T-cell (primary cell): ENCODE measurements around the gene SDK2. TPM values are rescaled to one million over a fixed set of nuclear protein-coding genes. Genes with fewer than 3 reads are reported as not detected.
A peak's percentile ranks its signal among the peaks of the same experiment; 100 is the strongest.

Source experiments
- ATAC-seq, 4 experiments: fragments of 200-7000 bp in 3 of 4; fragments of 150-1000 bp in 1 of 4; cut with Tn5 transposase; replicated peaks in 1 of 4; 1 replicate in 3 of 4; 2 replicates in 1 of 4; pipeline ENCODE4 v1.10.0; 2021; ENCODE audit warnings: moderate library complexity in 3 of 4, mild to moderate bottlenecking in 2 of 4, moderate number of reproducible peaks in 1 of 4
- CTCF ChIA-PET, 2 donors: fragments of 300-600 bp; sonication (Branson Sonifier 250); formaldehyde crosslinking; loops; one replicate each; lab custom pipeline; 2022; ENCODE audit warnings: antibody characterized with exemption in 2 of 2; lab: Charles Lee
- POLR2A ChIA-PET, 2 donors: fragments of 300-600 bp; sonication (Branson Sonifier 250); formaldehyde crosslinking; loops; one replicate each; lab custom pipeline; 2022; ENCODE audit warnings: antibody characterized with exemption in 2 of 2; lab: Charles Lee
- DNase-seq, 35 experiments: peaks; one replicate each; pipeline versions ENCODE4 v3.0.0 to v3.0.0-alpha.2; 2013 to 2023
- H3K27ac ChIP-seq: one replicate; pipeline ENCODE4 v1.5.1; 2013; ENCODE audit warnings: low read length
- H3K27me3 ChIP-seq, 2 experiments: replicated peaks in 1 of 2; 1 replicate in 1 of 2; 2 replicates in 1 of 2; pipeline versions ENCODE4 v1.6.1 to v1.7.0; 2013; ENCODE audit warnings: low read length in 1 of 2, mixed read lengths in 1 of 2; ENCODE audit not compliant: control insufficient read depth in 2 of 2, insufficient read depth in 2 of 2; ENCODE audit errors: extremely low read depth in 1 of 2
- H3K36me3 ChIP-seq, 2 donors: 1 replicate in 1 of 2; 2 replicates in 1 of 2; pipeline versions ENCODE4 v1.6.1 to v1.7.0; 2013; ENCODE audit warnings: low read length in 1 of 2; ENCODE audit not compliant: control insufficient read depth in 2 of 2, insufficient read depth in 1 of 2; ENCODE audit errors: extremely low read depth in 1 of 2
- H3K4me1 ChIP-seq, 2 experiments: 1 replicate in 1 of 2; 2 replicates in 1 of 2; pipeline versions ENCODE4 v1.6.1 to v1.7.0; 2013; ENCODE audit warnings: low read length in 2 of 2, mixed read lengths in 1 of 2; ENCODE audit not compliant: insufficient read depth in 2 of 2, control insufficient read depth in 1 of 2; ENCODE audit errors: extremely low read depth in 1 of 2
- H3K4me3 ChIP-seq, 2 donors: 1 replicate in 1 of 2; 2 replicates in 1 of 2; pipeline versions ENCODE4 v1.5.1 to v1.7.0; 2013; ENCODE audit warnings: mild to moderate bottlenecking in 2 of 2, low read length in 1 of 2, moderate library complexity in 1 of 2; ENCODE audit not compliant: control insufficient read depth in 1 of 2; ENCODE audit errors: extremely low read depth in 1 of 2
- H3K9me3 ChIP-seq: 2 replicates; pipeline ENCODE4 v1.7.0; 2013
- H3K27ac Mint-ChIP-seq, 2 donors: one replicate each; pipeline ENCODE4 v1.8.0; 2020 to 2021; ENCODE audit warnings: mild to moderate bottlenecking in 2 of 2, mixed read lengths in 2 of 2
- H3K27me3 Mint-ChIP-seq, 2 donors: one replicate each; pipeline ENCODE4 v1.8.0; 2021 to 2022; ENCODE audit warnings: mixed read lengths in 2 of 2
- H3K36me3 Mint-ChIP-seq: one replicate; pipeline ENCODE4 v1.8.0; 2021; ENCODE audit warnings: mixed read lengths
- H3K4me1 Mint-ChIP-seq, 3 donors: one replicate each; pipeline ENCODE4 v1.8.0; 2020 to 2022; ENCODE audit warnings: mixed read lengths in 3 of 3, mild to moderate bottlenecking in 1 of 3
- H3K4me3 Mint-ChIP-seq, 3 donors: one replicate each; pipeline ENCODE4 v1.8.0; 2020 to 2022; ENCODE audit warnings: mild to moderate bottlenecking in 3 of 3, mixed read lengths in 3 of 3, moderate library complexity in 3 of 3
- H3K9me3 Mint-ChIP-seq, 3 donors: one replicate each; pipeline ENCODE4 v1.8.0; 2020 to 2022; ENCODE audit warnings: mixed read lengths in 3 of 3
- WGBS: methylation state at CpG from one replicate; pipeline ENCODE4 v1.1.5; 2013; ENCODE audit warnings: missing lambda C conversion rate; ENCODE audit not compliant: insufficient coverage; 5-methylcytosine and 5-hydroxymethylcytosine counted together
- total RNA-seq, 35 experiments: library from RNA in 6 of 35; stranded (reverse) in 6 of 35; fragments of 120-200 nt in 1 of 35; gene quantifications; one replicate each; pipeline versions ENCODE4 v1.2.1 to v1.2.4 and lab custom pipeline; 2013 to 2026

Gene SDK2
- total RNA-seq, 5 donors from 2014 or later (not counting 1 experiment from before 2014, with no cell fraction given): 2.9 to 8.3 (median 4.8) TPM

- ATAC-seq (no peak), DNase-seq (no peak)
- Mint-ChIP-seq H3K27ac (no peak overlapping the region), H3K27me3 (no peaks in the 10 kb centered on the region), H3K36me3 (no peaks in the 10 kb centered on the region), H3K9me3 (no peaks in the 10 kb centered on the region), H3K4me1 (no peaks in the 10 kb centered on the region), H3K4me3 (no peak overlapping the region)
- peaks cover 0 to 5% of the 10 kb centered on the region in 2 experiments for H3K27me3 ChIP-seq
- POLR2A ChIA-PET: no interaction called here
- CTCF ChIA-PET: no interaction called here
- H3K4me3 ChIP-seq: no peak overlapping the region
- no peaks in the 10 kb centered on the region for H3K36me3 ChIP-seq
- H3K9me3 ChIP-seq: no peaks in the 10 kb centered on the region
- no peak overlapping the region for H3K27ac ChIP-seq
- 97% methylated on average over 5 of the region's 6 CpGs for WGBS
- no peaks in the 10 kb centered on the region for H3K4me1 ChIP-seq
Observed at GRCh38 chr17:73522107-73522506, 122.1 kb downstream of the SDK2 start.

- Histone ChIP-seq H3K36me3 (no peaks in the 10 kb centered on the region), H3K4me1 (no peaks in the 10 kb centered on the region), H3K27ac (no peak overlapping the region), H3K27me3 (peaks cover 0 to 5% of the 10 kb centered on the region in 2 experiments), H3K9me3 (no peaks in the 10 kb centered on the region), H3K4me3 (no peak overlapping the region)
- Mint-ChIP-seq H3K27me3 (no peaks in the 10 kb centered on the region), H3K4me1 (no peaks in the 10 kb centered on the region), H3K9me3 (no peaks in the 10 kb centered on the region), H3K27ac (peak overlapping the region in 1 of 2 donors; percentile 52), H3K36me3 (no peaks in the 10 kb centered on the region), H3K4me3 (no peak overlapping the region)
- ChIA-PET POLR2A (interaction anchor here in 1 of 2 donors (0.7 kb wide), 1 partner anchor 23 kb away, joined by 6 read pairs; no protein-coding TSS in a partner anchor), CTCF (no interaction called here)
- WGBS: 83% methylated on average over 1 of the region's 5 CpGs
- DNase-seq (no peak), ATAC-seq (no peak)
Observed at GRCh38 chr17:73521376-73521775, 122.9 kb downstream of the SDK2 start.

GRCh38 chr17:73520369-73520761, 123.9 kb downstream of the SDK2 start:
- H3K27me3 Mint-ChIP-seq: no peaks in the 10 kb centered on the region
- Histone ChIP-seq H3K27ac (no peak overlapping the region), H3K27me3 (peaks cover 0 to 5% of the 10 kb centered on the region in 2 experiments), H3K4me1 (no peaks in the 10 kb centered on the region), H3K36me3 (no peaks in the 10 kb centered on the region), H3K9me3 (no peaks in the 10 kb centered on the region), H3K4me3 (no peak overlapping the region)
- DNase-seq (no peak), ATAC-seq (no peak)
- 76% methylated on average over 5 of the region's 7 CpGs for WGBS
- H3K27ac Mint-ChIP-seq: no peak overlapping the region
- no peaks in the 10 kb centered on the region for H3K9me3 Mint-ChIP-seq
- POLR2A ChIA-PET: no interaction called here
- no peaks in the 10 kb centered on the region for H3K36me3 Mint-ChIP-seq
- CTCF ChIA-PET: no interaction called here
- no peak overlapping the region for H3K4me3 Mint-ChIP-seq
- H3K4me1 Mint-ChIP-seq: no peaks in the 10 kb centered on the region

- Mint-ChIP-seq H3K27ac (no peak overlapping the region), H3K27me3 (no peaks in the 10 kb centered on the region), H3K36me3 (no peaks in the 10 kb centered on the region), H3K9me3 (no peaks in the 10 kb centered on the region), H3K4me1 (no peaks in the 10 kb centered on the region), H3K4me3 (no peak overlapping the region)
- Histone ChIP-seq H3K27ac (no peak overlapping the region), H3K9me3 (no peaks in the 10 kb centered on the region), H3K4me3 (no peak overlapping the region), H3K27me3 (peaks cover 0 to 2% of the 10 kb centered on the region in 2 experiments), H3K4me1 (no peaks in the 10 kb centered on the region), H3K36me3 (no peaks in the 10 kb centered on the region)
- ATAC-seq (no peak), DNase-seq (no peak)
- WGBS: 83% methylated on average over 20 of the region's 22 CpGs
- CTCF ChIA-PET: no interaction called here
- POLR2A ChIA-PET: no interaction called here
Observed at GRCh38 chr17:73519714-73520368, 124.4 kb downstream of the SDK2 start.

- peaks cover 0 to 6% of the 10 kb centered on the region in 2 experiments for H3K27me3 ChIP-seq
- H3K27me3 Mint-ChIP-seq: no peaks in the 10 kb centered on the region
- H3K36me3 ChIP-seq: no peaks in the 10 kb centered on the region
- H3K4me1 ChIP-seq: no peaks in the 10 kb centered on the region
- H3K9me3 ChIP-seq: no peaks in the 10 kb centered on the region
- H3K4me1 Mint-ChIP-seq: no peaks in the 10 kb centered on the region
- H3K4me3 ChIP-seq: no peak overlapping the region
- H3K9me3 Mint-ChIP-seq: no peaks in the 10 kb centered on the region
- no peak overlapping the region for H3K4me3 Mint-ChIP-seq
- H3K27ac Mint-ChIP-seq: no peak overlapping the region
- ChIA-PET CTCF (no interaction called here), POLR2A (interaction anchor here in 1 of 2 donors (0.6 kb wide), 1 partner anchor 8 kb away, joined by 3 read pairs; no protein-coding TSS in a partner anchor)
- H3K36me3 Mint-ChIP-seq: no peaks in the 10 kb centered on the region
- 85% methylated on average over 3 of the region's 6 CpGs for WGBS
- no peak overlapping the region for H3K27ac ChIP-seq
- no peak for DNase-seq
- ATAC-seq: no peak
Observed at GRCh38 chr17:73519011-73519410, 125.2 kb downstream of the SDK2 start.

GRCh38 chr17:73516431-73516830, 127.8 kb downstream of the SDK2 start:
- Histone ChIP-seq H3K36me3 (no peaks in the 10 kb centered on the region), H3K27ac (no peak overlapping the region), H3K27me3 (peaks cover 0 to 7% of the 10 kb centered on the region in 2 experiments), H3K9me3 (no peaks in the 10 kb centered on the region), H3K4me1 (no peaks in the 10 kb centered on the region), H3K4me3 (no peak overlapping the region)
- ATAC-seq (no peak), DNase-seq (no peak)
- no peak overlapping the region for H3K4me3 Mint-ChIP-seq
- 85% methylated on average over 10 of the region's 11 CpGs for WGBS
- no peaks in the 10 kb centered on the region for H3K9me3 Mint-ChIP-seq
- no peaks in the 10 kb centered on the region for H3K36me3 Mint-ChIP-seq
- no peaks in the 10 kb centered on the region for H3K4me1 Mint-ChIP-seq
- ChIA-PET POLR2A (no interaction called here), CTCF (no interaction called here)
- no peak overlapping the region for H3K27ac Mint-ChIP-seq
- no peaks in the 10 kb centered on the region for H3K27me3 Mint-ChIP-seq
